OCI-LY3 (cell line): Measurements from ENCODE around the gene BACH2.

Experiments
- H2AFZ ChIP-seq: fragments of 200-600, 300-600 bp; shearing (Covaris generic); 2 replicates; pipeline ENCODE4 v1.6.0; 2014; ENCODE audit warnings: antibody characterized with exemption, low read depth, low read length
- H3K27ac ChIP-seq: fragments of 200-600, 300-600 bp; sonication (generic); 2 replicates; pipeline ENCODE4 v1.5.1; 2014; ENCODE audit warnings: mild to moderate bottlenecking, low read length, moderate library complexity, mixed read lengths
- H3K27me3 ChIP-seq: fragments of 200-600, 300-600 bp; sonication (generic); 2 replicates; pipeline ENCODE4 v1.6.1; 2014; ENCODE audit warnings: low read depth, low read length, mixed read lengths
- H3K36me3 ChIP-seq: fragments of 200-600, 300-600 bp; sonication (generic); replicated peaks from 2 replicates; pipeline ENCODE3; 2014; ENCODE audit warnings: low read depth, low read length, mixed read lengths
- H3K4me1 ChIP-seq: fragments of 300-600, 200-600 bp; sonication (generic); 2 replicates; pipeline ENCODE4 v1.6.1; 2014; ENCODE audit warnings: low read length, mixed read lengths
- H3K4me2 ChIP-seq: fragments of 200-600, 300-600 bp; sonication (generic); 2 replicates; pipeline ENCODE4 v1.6.1; 2014; ENCODE audit warnings: low read length, mixed read lengths
- H3K4me3 ChIP-seq: fragments of 300-600, 200-600 bp; sonication (generic); 2 replicates; pipeline ENCODE4 v1.5.1; 2014; ENCODE audit warnings: antibody characterized with exemption, mild to moderate bottlenecking, low read length, moderate library complexity
- H3K79me2 ChIP-seq: fragments of 300-600, 200-600 bp; shearing (Covaris generic); 2 replicates; pipeline ENCODE4 v1.6.1; 2014; ENCODE audit warnings: mild to moderate bottlenecking, low read length, mixed read lengths
- H3K9ac ChIP-seq: fragments of 300-600, 200-600 bp; shearing (Covaris generic); 2 replicates; pipeline ENCODE4 v1.6.0; 2014; ENCODE audit warnings: mild to moderate bottlenecking, low read length, moderate library complexity
- H3K9me3 ChIP-seq: fragments of 200-600, 300-600 bp; shearing (Covaris generic); 2 replicates; pipeline ENCODE4 v1.6.1; 2014; ENCODE audit warnings: low read length, mixed read lengths; ENCODE audit not compliant: insufficient read depth
- H4K20me1 ChIP-seq: fragments of 200-600, 300-600 bp; sonication (generic); 2 replicates; pipeline ENCODE4 v1.6.1; 2016; ENCODE audit warnings: low read length, mixed read lengths; ENCODE audit not compliant: insufficient read depth
- EZH2phosphoT487 ChIP-seq: fragments of 200-600 bp; shearing (Covaris generic); IDR thresholded peaks from 2 replicates; pipeline ENCODE4 v1.6.1; 2018; ENCODE audit warnings: antibody characterized with exemption, mixed run types, low read depth
- TF ChIP-seq, protein P1 (sequence below): fragments of 200-600, 300-600 bp; sonication (generic); IDR thresholded peaks from 2 replicates; pipeline ENCODE4 v1.5.1; 2014; ENCODE audit warnings: antibody characterized with exemption, low read length, low read depth

BACH2 gene

DNA sequence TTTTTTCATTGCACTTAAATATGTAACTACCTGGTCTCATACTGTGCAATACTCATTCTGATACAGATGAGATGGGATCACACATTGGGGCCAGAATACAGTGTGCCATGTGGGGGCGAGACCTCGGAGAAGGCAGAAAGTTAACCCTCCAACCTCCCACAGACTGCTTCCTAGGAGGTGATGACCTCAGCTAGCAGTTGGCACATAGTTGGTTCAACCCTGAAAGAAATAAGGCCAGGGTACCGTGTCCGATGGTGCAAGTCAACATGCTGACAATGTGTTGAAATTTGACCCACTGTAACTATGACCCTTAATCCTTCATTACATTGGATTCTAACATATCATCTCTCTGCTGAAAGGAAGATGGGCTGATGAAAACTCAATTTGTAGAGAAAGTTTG is 340.5 kb downstream of the BACH2 start:
- Histone ChIP-seq H4K20me1 (no peaks in the 10 kb centered on the region), H3K4me1 (no peaks in the 10 kb centered on the region), H3K9me3 (no peaks in the 10 kb centered on the region), H3K27me3 (peaks cover 27% of the 10 kb centered on the region), H3K4me3 (no peak overlapping the region), H3K9ac (no peak overlapping the region), H3K36me3 (no peaks in the 10 kb centered on the region), H3K4me2 (no peak overlapping the region), H3K79me2 (no peaks in the 10 kb centered on the region), H3K27ac (no peak overlapping the region), H2AFZ (no peak overlapping the region)
- TF ChIP-seq EZH2phosphoT487, result no peak
- TF ChIP-seq, protein P1, sequence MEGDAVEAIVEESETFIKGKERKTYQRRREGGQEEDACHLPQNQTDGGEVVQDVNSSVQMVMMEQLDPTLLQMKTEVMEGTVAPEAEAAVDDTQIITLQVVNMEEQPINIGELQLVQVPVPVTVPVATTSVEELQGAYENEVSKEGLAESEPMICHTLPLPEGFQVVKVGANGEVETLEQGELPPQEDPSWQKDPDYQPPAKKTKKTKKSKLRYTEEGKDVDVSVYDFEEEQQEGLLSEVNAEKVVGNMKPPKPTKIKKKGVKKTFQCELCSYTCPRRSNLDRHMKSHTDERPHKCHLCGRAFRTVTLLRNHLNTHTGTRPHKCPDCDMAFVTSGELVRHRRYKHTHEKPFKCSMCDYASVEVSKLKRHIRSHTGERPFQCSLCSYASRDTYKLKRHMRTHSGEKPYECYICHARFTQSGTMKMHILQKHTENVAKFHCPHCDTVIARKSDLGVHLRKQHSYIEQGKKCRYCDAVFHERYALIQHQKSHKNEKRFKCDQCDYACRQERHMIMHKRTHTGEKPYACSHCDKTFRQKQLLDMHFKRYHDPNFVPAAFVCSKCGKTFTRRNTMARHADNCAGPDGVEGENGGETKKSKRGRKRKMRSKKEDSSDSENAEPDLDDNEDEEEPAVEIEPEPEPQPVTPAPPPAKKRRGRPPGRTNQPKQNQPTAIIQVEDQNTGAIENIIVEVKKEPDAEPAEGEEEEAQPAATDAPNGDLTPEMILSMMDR, result no peak

DNA sequence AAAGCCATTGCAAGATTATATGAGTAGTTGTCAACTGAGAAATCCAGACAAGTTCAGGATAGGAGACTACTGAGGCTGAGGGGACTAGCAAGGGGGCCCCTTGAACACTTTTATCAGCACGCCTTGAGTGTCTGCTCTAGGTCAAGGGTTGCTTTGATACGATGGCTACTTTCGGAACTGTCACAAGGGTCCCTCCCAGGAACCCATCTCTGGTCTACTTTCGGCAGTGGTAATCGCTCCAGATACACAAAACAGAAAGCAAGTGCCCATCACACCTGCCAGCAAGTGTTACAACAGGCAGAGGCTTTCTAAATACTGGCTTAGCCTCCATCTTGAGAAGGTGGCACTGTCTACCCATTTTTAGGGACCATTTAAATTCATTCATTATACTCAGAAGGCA is 341.3 kb downstream of the BACH2 start:
- no peaks in the 10 kb centered on the region for H3K4me1 ChIP-seq
- no peaks in the 10 kb centered on the region for H3K36me3 ChIP-seq
- TF ChIP-seq EZH2phosphoT487, result no peak
- TF ChIP-seq, protein P1, result no peak
- no peak overlapping the region for H3K9ac ChIP-seq
- no peak overlapping the region for H3K4me3 ChIP-seq
- no peak overlapping the region for H3K27ac ChIP-seq
- H3K9me3 ChIP-seq, result no peaks in the 10 kb centered on the region
- no peak overlapping the region for H2AFZ ChIP-seq
- no peak overlapping the region for H3K4me2 ChIP-seq
- no peaks in the 10 kb centered on the region for H4K20me1 ChIP-seq
- H3K27me3 ChIP-seq, result peaks cover 23% of the 10 kb centered on the region
- no peaks in the 10 kb centered on the region for H3K79me2 ChIP-seq

GRCh38 chr6:89954721-89955148 is 341.9 kb downstream of the BACH2 start:
- Histone ChIP-seq H3K27ac (no peak overlapping the region), H3K79me2 (no peaks in the 10 kb centered on the region), H3K36me3 (no peaks in the 10 kb centered on the region), H3K9ac (no peak overlapping the region), H3K4me3 (no peak overlapping the region), H3K4me2 (no peak overlapping the region), H3K4me1 (no peaks in the 10 kb centered on the region), H3K27me3 (peaks cover 20% of the 10 kb centered on the region), H4K20me1 (no peaks in the 10 kb centered on the region), H3K9me3 (no peaks in the 10 kb centered on the region), H2AFZ (no peak overlapping the region)
- TF ChIP-seq EZH2phosphoT487, result no peak
- TF ChIP-seq, protein P1, result no peak

GRCh38 chr6:89952686-89953085 is 344.0 kb downstream of the BACH2 start:
- Histone ChIP-seq H3K4me1 (no peaks in the 10 kb centered on the region), H3K9me3 (no peaks in the 10 kb centered on the region), H3K9ac (no peak overlapping the region), H3K36me3 (no peaks in the 10 kb centered on the region), H3K27ac (no peak overlapping the region), H3K4me2 (no peak overlapping the region), H4K20me1 (no peaks in the 10 kb centered on the region), H2AFZ (no peak overlapping the region), H3K4me3 (no peak overlapping the region), H3K27me3 (peaks cover 20% of the 10 kb centered on the region), H3K79me2 (no peaks in the 10 kb centered on the region)
- TF ChIP-seq, protein P1, result no peak
- TF ChIP-seq EZH2phosphoT487, result no peak
